Testis (tissue), 2 donors: ENCODE data around the gene SPA17.

ENCODE experiments used
- CTCF ChIP-seq, 3 experiments: fragments of 450-650 bp in 2 of 3; fragments of 200-600 bp in 1 of 3; sonication (generic) in 1 of 3; IDR thresholded peaks; one replicate each; pipeline ENCODE4 v1.5.1; 2016 to 2019; ENCODE audit warnings: antibody characterized with exemption in 3 of 3, mild to moderate bottlenecking in 2 of 3, moderate library complexity in 1 of 3
- POLR2A ChIP-seq: fragments of 450-650 bp; IDR thresholded peaks from one replicate; pipeline ENCODE4 v1.6.1; 2017; ENCODE audit warnings: antibody characterized with exemption, mild to moderate bottlenecking, moderate library complexity

- TF ChIP-seq POLR2A (no peak), CTCF (IDR thresholded peaks at IDR 0.05) (no peak)
Observed at GRCh38 chr11:124729571-124729970, 55.9 kb downstream of the SPA17 start.
